CD4-positive, alpha-beta T cell treated with Interleukin-17A for 4 hours (primary cell): Measurements from ENCODE around the gene HPCAL1.

Source experiments
- DNase-seq: peaks from one replicate; pipeline ENCODE4 v3.0.0-alpha.2; 2020; ENCODE audit warnings: mixed read lengths

The HPCAL1 gene

DNA sequence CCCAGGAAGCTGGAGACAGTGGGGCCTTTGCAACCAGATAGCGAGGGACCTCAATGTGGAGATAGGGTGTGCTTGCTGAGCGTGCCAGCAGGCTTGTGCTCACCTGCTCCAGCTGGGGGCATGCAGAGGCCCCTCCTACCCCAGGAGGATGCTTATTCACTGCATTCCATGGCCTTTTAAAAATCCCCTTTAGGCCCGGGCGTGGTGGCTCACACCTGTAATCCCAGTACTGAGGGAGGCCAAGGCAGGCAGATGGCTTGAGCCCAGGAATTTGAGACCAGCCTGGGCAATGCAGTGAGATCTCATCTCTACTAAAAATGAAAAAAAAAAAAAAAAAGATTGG lies 90.9 kb downstream of the HPCAL1 start:
- DNase-seq: no peak

DNA sequence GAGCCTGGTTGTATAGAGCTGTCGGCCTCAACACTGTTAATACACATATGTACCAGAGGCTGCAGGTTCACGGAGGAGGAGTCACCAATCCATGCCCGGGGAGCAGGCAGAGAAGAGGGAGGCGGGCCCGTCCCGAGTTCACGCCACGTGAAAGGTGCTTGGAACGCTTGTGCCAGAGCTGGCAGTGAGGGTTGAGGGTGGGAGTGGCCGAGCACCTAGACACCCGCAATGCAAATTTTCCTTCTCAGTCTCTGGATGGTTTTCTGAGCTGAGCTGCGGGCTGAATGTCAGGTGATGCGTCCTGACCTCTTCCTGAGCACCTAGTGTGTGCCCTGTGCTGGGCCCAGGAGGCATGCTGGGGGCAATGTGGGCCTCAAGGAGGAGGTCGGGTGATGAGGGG lies 93.2 kb downstream of the HPCAL1 start:
- DNase-seq: no peak

- DNase-seq: no peak
Observed at GRCh38 chr2:10396464-10396863, 93.8 kb downstream of the HPCAL1 start.

DNA sequence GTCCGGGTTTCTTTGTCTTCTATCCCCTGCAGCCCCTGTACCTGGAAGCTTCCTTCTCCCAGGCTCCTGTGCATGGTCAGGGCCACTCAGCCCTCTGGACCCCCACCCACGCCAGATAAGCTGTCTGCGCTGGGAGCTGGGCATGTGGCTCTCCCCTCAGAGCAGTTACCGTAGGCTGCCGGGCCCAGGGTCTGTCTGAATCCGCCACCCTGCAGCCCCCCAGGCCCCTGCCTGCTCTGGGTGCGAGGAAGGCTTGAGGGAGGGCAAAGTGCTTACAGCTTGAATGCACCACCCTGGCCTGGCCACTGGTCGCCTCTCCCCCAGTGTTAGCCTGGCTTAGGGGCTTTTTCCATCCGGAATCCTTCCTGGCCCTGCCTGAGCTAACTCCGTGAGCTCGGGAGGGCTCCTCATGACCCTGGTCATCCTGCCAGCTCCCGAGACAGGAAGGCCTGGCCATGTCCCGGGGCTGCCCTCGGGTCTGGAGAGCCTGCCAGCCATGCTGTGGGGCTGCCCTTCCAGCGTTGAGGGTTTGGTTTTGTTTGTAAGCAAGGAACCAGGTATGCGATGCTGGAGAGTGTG lies 94.7 kb downstream of the HPCAL1 start:
- no peak for DNase-seq

GRCh38 chr2:10397878-10398277 lies 95.2 kb downstream of the HPCAL1 start:
- DNase-seq: no peak

DNA sequence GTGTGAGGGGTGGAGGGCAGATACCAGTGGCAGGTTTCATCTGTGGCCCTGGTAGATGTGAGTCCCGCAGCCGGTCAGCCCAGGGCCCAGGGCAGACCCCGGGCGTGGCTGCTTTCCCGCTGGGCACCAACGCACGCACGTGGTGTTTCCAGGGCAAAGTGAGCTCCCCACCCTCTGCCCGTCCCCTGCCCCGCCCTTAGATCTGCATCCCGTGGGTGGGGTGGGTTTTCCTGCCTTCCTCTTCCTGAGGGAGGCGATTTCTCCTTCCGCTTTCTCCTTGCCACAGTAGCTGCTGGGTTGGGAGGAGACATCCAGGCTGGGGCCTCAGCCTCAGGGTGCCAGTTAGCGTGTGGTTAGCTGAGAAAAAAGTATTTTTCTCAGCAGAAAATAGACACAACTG lies 95.8 kb downstream of the HPCAL1 start:
- DNase-seq: no peak

DNA sequence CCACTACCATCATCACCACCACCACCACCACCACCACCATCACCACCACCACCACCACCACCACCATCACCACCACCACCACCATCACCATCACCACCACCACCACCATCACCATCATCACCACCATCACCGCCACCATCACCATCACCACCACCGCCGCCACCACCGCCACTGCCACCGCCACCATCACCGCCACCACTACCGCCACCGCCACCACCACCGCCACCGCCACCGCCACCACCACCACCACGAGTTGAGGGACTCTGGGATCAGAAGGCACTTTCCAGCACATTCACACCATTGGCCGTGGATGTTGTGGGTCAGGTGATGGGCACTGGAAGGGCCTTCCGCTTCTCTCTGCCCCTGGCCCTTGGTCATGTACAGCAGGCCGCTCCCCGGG lies 96.7 kb downstream of the HPCAL1 start:
- no peak for DNase-seq

DNA sequence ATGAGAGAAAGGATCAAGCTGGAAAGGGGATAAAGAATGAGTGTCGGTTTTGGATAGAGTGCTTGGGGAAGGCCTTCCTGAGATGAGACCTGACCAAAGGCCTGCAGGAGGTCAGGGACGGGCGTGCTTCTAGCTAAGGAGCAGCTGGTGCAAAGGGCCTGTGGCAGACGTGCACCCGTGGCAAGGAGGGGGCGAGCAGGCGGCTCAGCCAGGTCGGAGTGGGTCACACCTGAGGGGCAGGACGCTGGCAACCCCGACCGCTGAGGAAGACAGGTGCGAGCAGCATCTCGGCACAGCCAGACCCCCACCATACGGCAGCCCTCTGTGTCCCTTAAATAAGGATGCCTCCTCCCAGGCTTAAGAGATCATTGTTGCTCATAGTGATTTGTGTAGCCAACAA lies 97.3 kb downstream of the HPCAL1 start:
- DNase-seq: no peak

DNA sequence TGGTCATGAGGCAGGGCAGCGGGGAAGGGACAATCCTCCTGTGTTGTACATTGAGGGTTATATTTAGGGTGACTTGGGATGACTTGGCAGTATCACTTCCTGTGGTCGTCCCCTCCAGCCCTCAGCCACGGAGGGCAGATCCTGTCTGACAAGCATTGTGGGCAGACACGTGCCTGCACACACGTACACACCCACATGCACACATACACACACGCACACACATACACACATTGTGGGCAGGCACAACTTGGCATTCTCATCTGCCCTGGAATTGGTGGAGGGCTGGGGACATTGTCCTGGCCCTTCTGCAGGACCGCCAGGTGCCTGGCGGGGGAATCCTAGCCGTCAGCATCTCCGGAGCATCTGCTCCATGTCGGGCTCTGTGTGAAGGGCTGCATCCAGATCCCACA lies 97.9 kb downstream of the HPCAL1 start:
- DNase-seq: peak; percentile 24

DNA sequence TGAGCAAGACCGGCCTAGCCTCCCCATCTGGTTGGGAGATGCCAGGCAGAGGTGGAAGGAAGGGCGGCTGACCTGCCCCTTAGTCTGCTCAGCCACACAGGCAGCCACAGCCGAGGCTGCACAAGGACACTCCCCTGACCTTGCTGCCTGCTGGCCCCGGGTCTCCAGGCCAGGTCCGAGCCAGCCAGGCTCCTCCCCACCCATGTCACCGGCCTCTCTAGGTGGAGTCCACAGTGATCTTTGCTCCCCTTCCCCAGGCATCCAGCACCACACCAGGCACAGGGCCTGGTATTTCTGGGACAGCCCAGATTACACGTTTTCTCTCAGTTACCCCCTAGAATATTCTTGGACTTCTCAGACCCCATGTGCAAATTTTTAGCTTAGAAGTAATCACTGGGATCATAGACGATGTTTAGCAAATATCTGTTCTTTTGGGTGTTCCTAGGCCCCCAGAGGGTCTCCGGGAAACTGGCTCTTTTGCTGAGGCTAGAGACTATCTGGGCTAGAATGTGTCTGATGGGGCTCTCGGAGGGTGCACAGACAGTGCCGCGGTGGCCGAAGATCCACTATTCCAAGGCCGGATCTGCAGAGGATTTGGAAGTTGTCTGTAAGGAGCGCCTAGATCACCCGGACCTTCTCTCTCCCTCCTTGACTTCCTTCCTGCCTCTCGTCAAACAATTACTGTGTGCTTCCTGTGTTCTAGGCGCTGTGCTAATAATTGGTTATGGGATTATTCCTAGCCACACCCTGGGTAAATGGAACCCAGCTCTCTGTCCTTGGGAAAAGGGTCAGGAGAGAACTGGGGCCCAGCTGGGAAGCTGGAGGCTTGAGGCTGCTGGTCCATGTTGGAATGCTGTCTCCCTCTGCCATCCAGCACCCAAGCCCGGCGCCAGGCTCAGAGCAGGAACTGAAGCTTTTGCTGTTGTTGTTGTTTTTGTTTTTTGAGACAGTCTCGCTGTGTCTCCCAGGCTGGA lies 98.6 kb downstream of the HPCAL1 start:
- no peak for DNase-seq

DNA sequence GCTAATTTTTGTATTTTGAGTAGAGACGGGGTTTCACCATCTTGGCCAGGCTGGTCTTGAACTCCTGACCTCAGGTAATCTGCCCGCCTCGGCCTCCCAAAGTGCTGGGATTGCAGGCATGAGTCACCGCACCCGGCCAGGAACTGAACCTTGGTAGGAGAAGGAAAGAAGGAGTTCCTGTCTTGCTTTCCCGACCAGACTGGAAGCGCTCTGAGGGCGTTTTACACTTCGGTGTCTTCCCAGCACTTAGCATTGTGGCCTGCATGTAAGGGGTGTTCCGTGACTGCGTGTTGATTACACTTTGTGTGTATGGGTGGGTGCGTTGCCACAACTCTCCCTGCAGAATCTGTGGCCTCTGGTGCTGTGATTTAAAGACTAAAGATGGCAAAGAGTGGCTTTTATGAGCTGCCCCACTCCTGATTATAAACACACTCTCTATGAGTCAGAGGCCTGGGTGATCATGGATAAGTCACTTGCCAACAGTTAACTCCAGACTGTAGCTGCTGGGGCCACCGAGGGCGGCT lies 99.4 kb downstream of the HPCAL1 start:
- no peak for DNase-seq

- no peak for DNase-seq
Observed at GRCh38 chr2:10402653-10403215, 100.0 kb downstream of the HPCAL1 start.

DNA sequence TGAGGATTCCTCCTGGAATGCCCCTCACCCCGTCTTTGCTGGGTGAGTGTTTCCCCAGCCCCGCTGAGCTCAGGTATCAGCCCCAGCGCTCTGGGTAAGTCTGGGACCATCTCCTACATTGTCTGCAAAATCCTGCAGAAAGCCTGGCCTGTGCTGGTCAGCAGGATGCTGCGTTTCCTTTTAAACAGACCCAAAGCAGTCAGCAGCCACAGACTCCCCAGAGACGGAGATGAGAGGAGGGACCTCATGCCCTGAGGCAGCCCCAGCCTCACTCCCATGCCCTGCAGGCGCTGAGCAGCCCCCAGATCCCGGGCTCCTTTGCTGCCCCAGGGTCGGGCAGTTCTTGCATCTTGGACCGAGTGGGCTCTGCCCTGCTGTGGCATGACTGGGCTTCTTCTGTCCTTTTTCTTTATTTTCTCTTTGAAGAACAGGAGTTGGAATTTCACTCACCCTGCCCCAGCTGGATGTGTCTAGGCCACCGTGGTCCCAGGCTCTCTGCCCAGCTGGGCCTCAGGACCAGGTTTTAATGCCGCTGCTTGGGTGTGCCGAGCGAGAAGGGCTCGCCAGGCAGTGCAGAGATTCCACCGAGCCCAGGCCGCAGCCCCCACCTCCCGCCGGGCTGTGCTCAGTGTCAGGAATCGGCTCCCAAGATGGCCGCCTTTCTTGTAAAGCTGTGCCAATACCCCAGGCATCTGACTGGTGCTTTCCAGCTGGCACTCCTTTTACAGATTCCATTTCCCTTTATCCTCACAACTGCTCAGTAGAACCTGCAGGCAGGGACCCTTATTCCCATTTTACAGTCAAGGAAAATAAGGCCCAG lies 101.8 kb downstream of the HPCAL1 start:
- DNase-seq: no peak

- DNase-seq: no peak
Observed at GRCh38 chr2:10405448-10405847, 102.7 kb downstream of the HPCAL1 start.

- no peak for DNase-seq
Observed at GRCh38 chr2:10406016-10406415, 103.3 kb downstream of the HPCAL1 start.

- DNase-seq: peak; percentile 17
Observed at GRCh38 chr2:10406491-10407188, 103.9 kb downstream of the HPCAL1 start.

- no peak for DNase-seq
Observed at GRCh38 chr2:10407432-10407831, 104.7 kb downstream of the HPCAL1 start.

- DNase-seq: peak; percentile 72
Observed at GRCh38 chr2:10407841-10408648, 105.3 kb downstream of the HPCAL1 start.

- peak; percentile 90 for DNase-seq
Observed at GRCh38 chr2:10408649-10409579, 106.2 kb downstream of the HPCAL1 start.
